IMR-90 (cell line): Measurements from ENCODE around the gene TPSB2. TPM values are rescaled to one million over a fixed set of nuclear protein-coding genes. Genes with fewer than 3 reads are reported as not detected.
"Not testable (repeated sequence)": the region's sequence is repeated elsewhere in the genome, so short reads cannot be mapped to it uniquely, and the experiment has no call there.

ENCODE experiments used
- ATAC-seq: fragments of 200-7000 bp; cut with Tn5 transposase; 2 replicates; pipeline ENCODE4 v1.9.1; 2020; ENCODE audit warnings: low read depth, mild to moderate bottlenecking, moderate library complexity
- BruUV-seq: library from RNA; stranded (reverse); fragments of 400-500 nt; replicated peaks from 2 replicates; lab custom pipeline; 2021; lab: Mats Ljungman, UMichigan
- CTCF ChIA-PET: fragments of 300-600 bp; formaldehyde crosslinking; extraction: SDS; loops from one replicate; lab custom pipeline; 2021; ENCODE audit warnings: antibody characterized with exemption; lab: Yijun Ruan, JAX
- POLR2A ChIA-PET: fragments of 300-600 bp; sonication (Branson Sonifier 250); formaldehyde crosslinking; loops from one replicate; lab custom pipeline; 2022; ENCODE audit warnings: antibody characterized with exemption; ENCODE audit not compliant: unreplicated experiment; lab: Charles Lee
- DNase-seq: peaks from one replicate; pipeline ENCODE4 v3.0.0; 2013
- H2AFZ ChIP-seq: replicated peaks from 2 replicates; pipeline ENCODE3; 2013; ENCODE audit warnings: low read length, mild to moderate bottlenecking; ENCODE audit not compliant: poor library complexity
- H2AK5ac ChIP-seq: 2 replicates; pipeline ENCODE4 v1.6.1; 2013; ENCODE audit warnings: low read depth, low read length, inconsistent platforms
- H2AK9ac ChIP-seq: replicated peaks from 2 replicates; pipeline ENCODE3; 2013; ENCODE audit warnings: mild to moderate bottlenecking, low read depth, low read length, moderate library complexity; ENCODE audit not compliant: poor library complexity
- H2BK120ac ChIP-seq: 2 replicates; pipeline ENCODE4 v1.6.1; 2013; ENCODE audit warnings: low read depth, low read length, inconsistent platforms
- H2BK15ac ChIP-seq: 3 replicates; pipeline ENCODE4 v1.6.1; 2013; ENCODE audit warnings: low read depth, low read length, inconsistent platforms
- H2BK20ac ChIP-seq: 2 replicates; pipeline ENCODE4 v1.6.1; 2013; ENCODE audit warnings: low read depth, mild to moderate bottlenecking, inconsistent platforms, low read length, moderate library complexity
- H2BK5ac ChIP-seq: 2 replicates; pipeline ENCODE4 v1.6.1; 2013; ENCODE audit warnings: mild to moderate bottlenecking, low read depth, low read length, inconsistent platforms; ENCODE audit not compliant: poor library complexity, severe bottlenecking
- H3K14ac ChIP-seq: replicated peaks from 2 replicates; pipeline ENCODE4 v1.6.1; 2013; ENCODE audit warnings: low read depth, low read length, inconsistent platforms
- H3K18ac ChIP-seq: 2 replicates; pipeline ENCODE4 v1.6.1; 2013; ENCODE audit warnings: low read depth, low read length, control low read depth
- H3K23ac ChIP-seq: 2 replicates; pipeline ENCODE4 v1.6.1; 2013; ENCODE audit warnings: low read depth, low read length, inconsistent platforms
- H3K27ac ChIP-seq: 2 replicates; pipeline ENCODE4 v1.5.1; 2013; ENCODE audit warnings: mild to moderate bottlenecking, control low read depth, low read length; ENCODE audit not compliant: insufficient read depth
- H3K27me3 ChIP-seq: 2 replicates; pipeline ENCODE4 v1.6.1; 2013; ENCODE audit warnings: low read length; ENCODE audit not compliant: control insufficient read depth, insufficient read depth
- H3K36me3 ChIP-seq: 2 replicates; pipeline ENCODE4 v1.6.1; 2013; ENCODE audit warnings: low read length, mixed read lengths; ENCODE audit not compliant: control insufficient read depth, insufficient read depth
- H3K4ac ChIP-seq: 2 replicates; pipeline ENCODE4 v1.6.1; 2013; ENCODE audit warnings: low read depth, low read length, inconsistent platforms
- H3K4me1 ChIP-seq: 2 replicates; pipeline ENCODE4 v1.6.1; 2013; ENCODE audit warnings: low read length, mixed read lengths; ENCODE audit not compliant: control insufficient read depth, insufficient read depth
- H3K4me2 ChIP-seq: 2 replicates; pipeline ENCODE4 v1.6.1; 2013; ENCODE audit warnings: low read depth, mild to moderate bottlenecking, control low read depth, low read length, moderate library complexity
- H3K4me3 ChIP-seq: 2 replicates; pipeline ENCODE4 v1.5.1; 2013; ENCODE audit warnings: low read depth, mild to moderate bottlenecking, control low read depth, low read length, moderate library complexity; ENCODE audit not compliant: insufficient read depth
- H3K56ac ChIP-seq: 2 replicates; pipeline ENCODE4 v1.6.1; 2013; ENCODE audit warnings: low read length, inconsistent platforms; ENCODE audit not compliant: insufficient read depth; ENCODE audit errors: extremely low read depth
- H3K79me1 ChIP-seq, 2 experiments: 2 replicates each; pipeline ENCODE4 v1.6.1; 2013; ENCODE audit warnings: low read length in 2 of 2, inconsistent platforms in 1 of 2, low read depth in 1 of 2
- H3K9ac ChIP-seq: 2 replicates; pipeline ENCODE4 v1.6.1; 2013; ENCODE audit warnings: low read depth, low read length, control low read depth
- H3K9me1 ChIP-seq: 2 replicates; pipeline ENCODE4 v1.6.1; 2013; ENCODE audit warnings: low read length, inconsistent platforms; ENCODE audit not compliant: insufficient read depth
- H3K9me3 ChIP-seq: 2 replicates; pipeline ENCODE4 v1.6.1; 2013; ENCODE audit warnings: low read length; ENCODE audit not compliant: control insufficient read depth, insufficient read depth
- H4K20me1 ChIP-seq: 2 replicates; pipeline ENCODE4 v1.6.1; 2013; ENCODE audit warnings: low read length, inconsistent platforms; ENCODE audit not compliant: insufficient read depth
- H4K5ac ChIP-seq: 2 replicates; pipeline ENCODE4 v1.6.1; 2013; ENCODE audit warnings: mild to moderate bottlenecking, low read depth, low read length, control low read depth
- H4K8ac ChIP-seq, 2 experiments: 2 replicates each; pipeline ENCODE4 v1.6.1; 2013; ENCODE audit warnings: low read depth in 2 of 2, low read length in 2 of 2, control low read depth in 1 of 2, inconsistent platforms in 1 of 2
- H4K91ac ChIP-seq: 2 replicates; pipeline ENCODE4 v1.6.1; 2013; ENCODE audit warnings: low read depth, low read length, inconsistent platforms; ENCODE audit not compliant: insufficient read depth
- WGBS, 2 experiments: methylation state at CpG; one replicate each; pipeline versions ENCODE4 v1.1.5 to v1.1.7; 2013; ENCODE audit warnings: missing lambda C conversion rate in 2 of 2; ENCODE audit not compliant: insufficient read length in 1 of 2; ENCODE audit errors: extremely low coverage in 2 of 2; 5-methylcytosine and 5-hydroxymethylcytosine counted together
- dilution Hi-C: fragments of 300-500 bp; cut with HindIII; formaldehyde crosslinking; loops from one replicate; pipeline ENCODE4 v1.14.3; 2018; ENCODE audit warnings: low sequenced_read_pairs; ENCODE audit not compliant: unreplicated experiment
- in situ Hi-C: fragments of 300-500 bp; cut with MboI; formaldehyde crosslinking; loops from 3 replicates; pipeline ENCODE4 v1.14.3; 2019; ENCODE audit warnings: low sequenced_read_pairs, inconsistent platforms, mixed read lengths
- intact Hi-C: fragments of 100-400 bp; cut with micrococcal nuclease; formaldehyde crosslinking; loops from 2 replicates; pipeline ENCODE4 v1.10.0; 2022
- polyA plus RNA-seq, 3 experiments: library from polyadenylated mRNA; depleted of rRNA; stranded (reverse); fragments of >200 nt; gene quantifications; 2 replicates each; pipeline ENCODE4 v1.2.3, GENCODE V29; 2012; ENCODE audit warnings: low replicate concordance in 1 of 3
- total RNA-seq: library from RNA; depleted of rRNA; stranded (reverse); fragments of >200 nt; gene quantifications from 2 replicates; pipeline ENCODE4 v1.2.3, GENCODE V29; 2012

Gene TPSB2
- total and polyA plus RNA-seq, 2 of the 4 experiments (the other 2 are of a cell fraction) = not detected

DNA sequence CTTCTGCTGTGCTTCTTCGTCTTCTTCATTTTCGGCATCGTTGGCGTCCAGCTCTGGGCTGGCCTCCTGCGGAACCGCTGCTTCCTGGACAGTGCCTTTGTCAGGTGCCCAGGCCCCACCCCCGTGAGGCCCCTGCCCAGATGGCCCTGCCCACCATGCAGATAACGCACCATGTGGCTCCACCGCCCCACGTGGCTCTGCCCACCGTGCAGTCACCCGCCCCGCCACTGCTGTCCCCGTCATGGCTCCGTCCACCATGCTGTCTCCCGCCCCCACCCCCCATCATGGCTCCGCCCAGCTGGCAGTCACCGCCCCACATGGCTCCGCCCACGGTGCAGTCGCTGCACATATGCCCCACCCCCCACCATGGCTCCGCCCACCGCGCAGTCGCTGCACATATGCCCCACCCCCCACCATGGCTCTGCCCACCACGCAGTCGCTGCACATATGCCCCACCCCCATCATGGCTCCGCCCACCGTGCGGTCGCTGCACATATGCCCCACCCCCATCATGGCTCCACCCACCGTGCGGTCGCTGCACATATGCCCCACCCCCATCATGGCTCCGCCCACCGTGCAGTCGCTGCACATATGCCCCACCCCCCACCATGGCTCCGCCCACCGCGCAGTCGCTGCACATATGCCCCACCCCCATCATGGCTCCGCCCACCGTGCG is 31.2 kb downstream of the TPSB2 start:
- POLR2A ChIA-PET, H2BK20ac ChIP-seq, H3K27ac ChIP-seq, H3K18ac ChIP-seq, H3K79me1 ChIP-seq, H2AFZ ChIP-seq, H2BK120ac ChIP-seq, DNase-seq, H3K14ac ChIP-seq, H3K9ac ChIP-seq, BruUV-seq, H4K5ac ChIP-seq, H3K4me3 ChIP-seq, H4K8ac ChIP-seq, H3K27me3 ChIP-seq, dilution Hi-C loops, H2AK5ac ChIP-seq, H3K23ac ChIP-seq, H3K56ac ChIP-seq, H4K20me1 ChIP-seq, ATAC-seq, H2BK5ac ChIP-seq, CTCF ChIA-PET, H2BK15ac ChIP-seq, intact Hi-C loops, H3K9me1 ChIP-seq, H4K91ac ChIP-seq, H2AK9ac ChIP-seq, H3K36me3 ChIP-seq, H3K4me2 ChIP-seq, H3K4me1 ChIP-seq, H3K9me3 ChIP-seq, H3K4ac ChIP-seq: not testable (repeated sequence)
- in situ Hi-C loops = loop anchor here (5.0 kb wide), 1 partner anchor 87 kb away; no protein-coding TSS in a partner anchor
- 91% methylated on average over 12 of the region's 44 CpGs; no CpG with 5 or more reads in 1 of the 2 experiments for WGBS, 2 experiments
